WTC11 (cell line): ENCODE results near the gene COL18A1. TPM values are rescaled to one million over a fixed set of nuclear protein-coding genes. Genes with fewer than 3 reads are reported as not detected.

Experiments
- ATAC-seq: fragments of 200-7000 bp; cut with Tn5 transposase; 2 replicates; pipeline ENCODE4 v1.10.0; 2021; ENCODE audit warnings: mild to moderate bottlenecking, moderate library complexity
- CTCF ChIA-PET: fragments of 300-600 bp; sonication (Branson Sonifier 250); formaldehyde crosslinking; loops from one replicate; lab custom pipeline; 2021; ENCODE audit warnings: antibody characterized with exemption; lab: Charles Lee
- POLR2A ChIA-PET: fragments of 350-600 bp; sonication (Branson Sonifier 250); formaldehyde crosslinking; loops from one replicate; lab custom pipeline; 2021; ENCODE audit warnings: antibody characterized with exemption; lab: Charles Lee
- DNase-seq: peaks from one replicate; pipeline ENCODE4 v3.0.0; 2021; ENCODE audit warnings: low spot score
- H3K27ac Mint-ChIP-seq: 2 replicates; pipeline ENCODE4 v1.8.0; 2021; ENCODE audit warnings: mixed read lengths
- H3K27me3 Mint-ChIP-seq: 2 replicates; pipeline ENCODE4 v1.8.0; 2021; ENCODE audit warnings: low read depth, mild to moderate bottlenecking, moderate library complexity, mixed read lengths
- H3K36me3 Mint-ChIP-seq: 2 replicates; pipeline ENCODE4 v1.8.0; 2021; ENCODE audit warnings: mixed read lengths
- H3K4me1 Mint-ChIP-seq: 2 replicates; pipeline ENCODE4 v1.8.0; 2022; ENCODE audit warnings: mixed read lengths
- H3K4me3 Mint-ChIP-seq: 2 replicates; pipeline ENCODE4 v1.8.0; 2021; ENCODE audit warnings: mild to moderate bottlenecking, moderate library complexity, mixed read lengths
- H3K9me3 Mint-ChIP-seq: 2 replicates; pipeline ENCODE4 v1.8.0; 2021; ENCODE audit warnings: mixed read lengths
- CDX4 ChIP-seq: fragments of 250-450 bp; sonication (Bioruptor Pico); IDR thresholded peaks from 2 replicates; pipeline ENCODE4 v1.9.0; 2021; ENCODE audit warnings: moderate library complexity, mild to moderate bottlenecking, inconsistent platforms, borderline replicate concordance
- ELF4 ChIP-seq: sonication (generic); formaldehyde crosslinking; IDR thresholded peaks from 2 replicates; pipeline ENCODE4 v1.8.1; 2022; ENCODE audit warnings: low read depth, mild to moderate bottlenecking, moderate library complexity, missing genetic modification reagents
- ETV6 ChIP-seq: sonication (generic); formaldehyde crosslinking; IDR thresholded peaks from 2 replicates; pipeline ENCODE4 v1.8.1; 2022; ENCODE audit warnings: mild to moderate bottlenecking, missing genetic modification reagents
- FOXJ3 ChIP-seq: sonication (generic); formaldehyde crosslinking; IDR thresholded peaks from 2 replicates; pipeline ENCODE4 v1.9.0; 2021; ENCODE audit warnings: missing genetic modification reagents, mild to moderate bottlenecking, borderline replicate concordance
- FOXP1 ChIP-seq: sonication (generic); formaldehyde crosslinking; IDR thresholded peaks from 2 replicates; pipeline ENCODE4 v1.8.0; 2022; ENCODE audit warnings: missing genetic modification reagents, mild to moderate bottlenecking, moderate library complexity, borderline replicate concordance
- FOXP4 ChIP-seq: sonication (generic); formaldehyde crosslinking; IDR thresholded peaks from 2 replicates; pipeline ENCODE4 v1.8.0; 2022; ENCODE audit warnings: mild to moderate bottlenecking, missing genetic modification reagents
- GTF2I ChIP-seq: fragments of 250-450 bp; sonication (Bioruptor Pico); conservative IDR thresholded peaks from 2 replicates; pipeline ENCODE4 v1.4.0; 2021; ENCODE audit warnings: mild to moderate bottlenecking
- MYBL2 ChIP-seq: sonication (generic); formaldehyde crosslinking; IDR thresholded peaks from 2 replicates; pipeline ENCODE4 v1.8.1; 2023; ENCODE audit warnings: mild to moderate bottlenecking, moderate library complexity, missing genetic modification reagents
- NFATC4 ChIP-seq: fragments of 250-450 bp; sonication (Bioruptor Pico); IDR thresholded peaks from 2 replicates; pipeline ENCODE4 v1.9.0; 2021; ENCODE audit warnings: mild to moderate bottlenecking
- NR3C1 ChIP-seq: sonication (generic); formaldehyde crosslinking; conservative IDR thresholded peaks from 2 replicates; pipeline ENCODE4 v1.8.1; 2023; ENCODE audit warnings: low read depth, mild to moderate bottlenecking, missing genetic modification reagents
- RORB ChIP-seq: fragments of 250-450 bp; sonication (Bioruptor Pico); IDR thresholded peaks from 2 replicates; pipeline ENCODE4 v1.9.0; 2021; ENCODE audit warnings: mild to moderate bottlenecking
- TCF7 ChIP-seq: sonication (generic); formaldehyde crosslinking; IDR thresholded peaks from 2 replicates; pipeline ENCODE4 v1.8.0; 2022; ENCODE audit warnings: mild to moderate bottlenecking, low read depth, missing genetic modification reagents, moderate library complexity
- TEAD1 ChIP-seq: sonication (generic); formaldehyde crosslinking; IDR thresholded peaks from 2 replicates; pipeline ENCODE4 v1.8.0; 2022; ENCODE audit warnings: mild to moderate bottlenecking, missing genetic modification reagents
- ZBTB21 ChIP-seq: sonication (generic); formaldehyde crosslinking; IDR thresholded peaks from 2 replicates; pipeline ENCODE4 v1.8.1; 2023; ENCODE audit warnings: mild to moderate bottlenecking, missing genetic modification reagents, borderline replicate concordance
- ZNF138 ChIP-seq: sonication (generic); formaldehyde crosslinking; conservative IDR thresholded peaks from 2 replicates; pipeline ENCODE4 v1.8.1; 2022; ENCODE audit warnings: mild to moderate bottlenecking, moderate library complexity, missing genetic modification reagents
- ZNF263 ChIP-seq: sonication (generic); formaldehyde crosslinking; IDR thresholded peaks from 2 replicates; pipeline ENCODE4 v1.8.1; 2022; ENCODE audit warnings: low read depth, mild to moderate bottlenecking, moderate library complexity, missing genetic modification reagents
- ZNF423 ChIP-seq: fragments of 250-450 bp; sonication (Bioruptor Pico); IDR thresholded peaks from 2 replicates; pipeline ENCODE4 v2.1.2; 2022; ENCODE audit warnings: mild to moderate bottlenecking, moderate library complexity
- total RNA-seq: library from RNA; stranded (reverse); gene quantifications from 3 replicates; pipeline ENCODE4 v1.2.3, GENCODE V29; 2021
- TF ChIP-seq, protein P1 (sequence below): sonication (generic); formaldehyde crosslinking; IDR thresholded peaks from 2 replicates; pipeline ENCODE4 v1.8.1; 2022; ENCODE audit warnings: mild to moderate bottlenecking, missing genetic modification reagents, moderate library complexity, borderline replicate concordance
- TF ChIP-seq, protein P2 (sequence below): sonication (generic); formaldehyde crosslinking; IDR thresholded peaks from 2 replicates; pipeline ENCODE4 v1.8.1; 2022; ENCODE audit warnings: low read depth, mild to moderate bottlenecking, moderate library complexity, missing genetic modification reagents, borderline replicate concordance
- TF ChIP-seq, protein P3 (sequence below): fragments of 250-450 bp; sonication (Bioruptor Pico); IDR thresholded peaks from 2 replicates; pipeline ENCODE4 v1.9.0; 2021; ENCODE audit warnings: mild to moderate bottlenecking, borderline replicate concordance
- TF ChIP-seq, protein P4 (sequence below): fragments of 200-600 bp; IDR thresholded peaks from 2 replicates; pipeline ENCODE4 v1.8.0; 2022; ENCODE audit warnings: antibody characterized with exemption
- TF ChIP-seq, protein P5 (sequence below): sonication (generic); formaldehyde crosslinking; IDR thresholded peaks from 2 replicates; pipeline ENCODE4 v1.8.0; 2023; ENCODE audit warnings: mild to moderate bottlenecking, missing genetic modification reagents

Gene COL18A1
- total RNA-seq, 1 experiment from 2014 or later, result 231 TPM

DNA sequence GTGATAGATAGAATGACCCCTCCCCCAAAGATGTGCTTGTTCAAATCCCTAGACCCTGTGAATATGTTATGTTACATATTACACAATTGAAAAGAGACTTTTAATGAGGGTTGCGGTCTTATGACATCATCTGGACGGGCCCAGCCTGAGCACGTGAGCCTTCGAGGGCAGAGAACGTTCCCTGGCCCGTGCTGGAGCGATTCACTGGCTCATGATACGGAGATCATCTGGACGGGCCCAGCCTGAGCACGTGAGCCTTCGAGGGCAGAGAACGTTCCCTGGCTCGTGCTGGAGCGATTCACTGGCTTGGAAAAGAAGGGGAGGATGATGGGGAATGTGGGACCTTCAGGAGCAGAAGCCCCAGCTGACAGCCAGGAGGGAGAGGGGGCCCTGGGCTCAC, 34.4 kb upstream of the COL18A1 start:
- H3K36me3 Mint-ChIP-seq, result no peaks in the 10 kb centered on the region
- DNase-seq, result no peak
- peaks cover 22% of the 10 kb centered on the region for H3K4me1 Mint-ChIP-seq
- peaks cover 12% of the 10 kb centered on the region for H3K9me3 Mint-ChIP-seq
- no peak for ATAC-seq
- no peak overlapping the region for H3K4me3 Mint-ChIP-seq
- ChIA-PET POLR2A (no interaction called here), CTCF (no interaction called here)
- H3K27me3 Mint-ChIP-seq, result no peaks in the 10 kb centered on the region; the same call in 1 of the 2 replicates
- H3K27ac Mint-ChIP-seq, result no peak overlapping the region; the same call in 1 of the 2 replicates
- TF ChIP-seq CDX4 (CRISPR knock-in tag) (no peak), TCF7 (CRISPR knock-in tag) (no peak), NFATC4 (CRISPR knock-in tag) (no peak), ZNF138 (CRISPR knock-in tag) (no peak), TEAD1 (CRISPR knock-in tag) (no peak), NR3C1 (CRISPR knock-in tag) (no peak), ZNF263 (no peak), ZBTB21 (CRISPR knock-in tag) (no peak), FOXP1 (CRISPR knock-in tag) (no peak)
- TF ChIP-seq, protein P1, sequence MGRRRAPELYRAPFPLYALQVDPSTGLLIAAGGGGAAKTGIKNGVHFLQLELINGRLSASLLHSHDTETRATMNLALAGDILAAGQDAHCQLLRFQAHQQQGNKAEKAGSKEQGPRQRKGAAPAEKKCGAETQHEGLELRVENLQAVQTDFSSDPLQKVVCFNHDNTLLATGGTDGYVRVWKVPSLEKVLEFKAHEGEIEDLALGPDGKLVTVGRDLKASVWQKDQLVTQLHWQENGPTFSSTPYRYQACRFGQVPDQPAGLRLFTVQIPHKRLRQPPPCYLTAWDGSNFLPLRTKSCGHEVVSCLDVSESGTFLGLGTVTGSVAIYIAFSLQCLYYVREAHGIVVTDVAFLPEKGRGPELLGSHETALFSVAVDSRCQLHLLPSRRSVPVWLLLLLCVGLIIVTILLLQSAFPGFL, result no peak
- TF ChIP-seq, protein P2, sequence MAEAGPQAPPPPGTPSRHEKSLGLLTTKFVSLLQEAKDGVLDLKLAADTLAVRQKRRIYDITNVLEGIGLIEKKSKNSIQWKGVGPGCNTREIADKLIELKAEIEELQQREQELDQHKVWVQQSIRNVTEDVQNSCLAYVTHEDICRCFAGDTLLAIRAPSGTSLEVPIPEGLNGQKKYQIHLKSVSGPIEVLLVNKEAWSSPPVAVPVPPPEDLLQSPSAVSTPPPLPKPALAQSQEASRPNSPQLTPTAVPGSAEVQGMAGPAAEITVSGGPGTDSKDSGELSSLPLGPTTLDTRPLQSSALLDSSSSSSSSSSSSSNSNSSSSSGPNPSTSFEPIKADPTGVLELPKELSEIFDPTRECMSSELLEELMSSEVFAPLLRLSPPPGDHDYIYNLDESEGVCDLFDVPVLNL (CRISPR knock-in tag), result no peak

DNA sequence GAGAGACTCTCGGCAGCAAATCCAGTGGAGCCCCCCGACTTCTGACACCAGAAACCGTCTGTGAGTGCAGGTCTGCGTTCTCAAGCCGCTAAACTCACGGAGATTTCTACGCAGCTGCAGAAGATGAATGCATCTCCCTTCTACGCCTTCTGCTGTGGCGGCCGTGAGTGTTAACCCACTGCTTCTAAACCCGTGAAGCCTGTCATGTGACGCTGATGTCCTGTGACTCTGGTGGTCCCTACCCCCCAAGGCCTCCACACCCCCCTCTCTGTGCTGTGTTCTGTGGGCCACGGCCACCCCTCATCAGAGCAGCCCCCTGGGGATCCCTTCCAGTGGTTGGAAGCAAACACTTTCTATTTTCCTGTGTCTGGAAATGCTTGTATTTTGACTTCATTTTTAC, 33.9 kb upstream of the COL18A1 start:
- Mint-ChIP-seq H3K4me3 (no peak overlapping the region), H3K9me3 (peaks cover 12% of the 10 kb centered on the region), H3K27me3 (no peaks in the 10 kb centered on the region; the same call in 1 of the 2 replicates), H3K36me3 (no peaks in the 10 kb centered on the region), H3K27ac (no peak overlapping the region), H3K4me1 (peaks cover 17% of the 10 kb centered on the region)
- DNase-seq (no peak), ATAC-seq (no peak)
- ChIA-PET CTCF (no interaction called here), POLR2A (interaction anchor here (0.6 kb wide), 1 partner anchor 967 kb away, joined by 3 read pairs; no protein-coding TSS in a partner anchor)
- TF ChIP-seq, protein P3, sequence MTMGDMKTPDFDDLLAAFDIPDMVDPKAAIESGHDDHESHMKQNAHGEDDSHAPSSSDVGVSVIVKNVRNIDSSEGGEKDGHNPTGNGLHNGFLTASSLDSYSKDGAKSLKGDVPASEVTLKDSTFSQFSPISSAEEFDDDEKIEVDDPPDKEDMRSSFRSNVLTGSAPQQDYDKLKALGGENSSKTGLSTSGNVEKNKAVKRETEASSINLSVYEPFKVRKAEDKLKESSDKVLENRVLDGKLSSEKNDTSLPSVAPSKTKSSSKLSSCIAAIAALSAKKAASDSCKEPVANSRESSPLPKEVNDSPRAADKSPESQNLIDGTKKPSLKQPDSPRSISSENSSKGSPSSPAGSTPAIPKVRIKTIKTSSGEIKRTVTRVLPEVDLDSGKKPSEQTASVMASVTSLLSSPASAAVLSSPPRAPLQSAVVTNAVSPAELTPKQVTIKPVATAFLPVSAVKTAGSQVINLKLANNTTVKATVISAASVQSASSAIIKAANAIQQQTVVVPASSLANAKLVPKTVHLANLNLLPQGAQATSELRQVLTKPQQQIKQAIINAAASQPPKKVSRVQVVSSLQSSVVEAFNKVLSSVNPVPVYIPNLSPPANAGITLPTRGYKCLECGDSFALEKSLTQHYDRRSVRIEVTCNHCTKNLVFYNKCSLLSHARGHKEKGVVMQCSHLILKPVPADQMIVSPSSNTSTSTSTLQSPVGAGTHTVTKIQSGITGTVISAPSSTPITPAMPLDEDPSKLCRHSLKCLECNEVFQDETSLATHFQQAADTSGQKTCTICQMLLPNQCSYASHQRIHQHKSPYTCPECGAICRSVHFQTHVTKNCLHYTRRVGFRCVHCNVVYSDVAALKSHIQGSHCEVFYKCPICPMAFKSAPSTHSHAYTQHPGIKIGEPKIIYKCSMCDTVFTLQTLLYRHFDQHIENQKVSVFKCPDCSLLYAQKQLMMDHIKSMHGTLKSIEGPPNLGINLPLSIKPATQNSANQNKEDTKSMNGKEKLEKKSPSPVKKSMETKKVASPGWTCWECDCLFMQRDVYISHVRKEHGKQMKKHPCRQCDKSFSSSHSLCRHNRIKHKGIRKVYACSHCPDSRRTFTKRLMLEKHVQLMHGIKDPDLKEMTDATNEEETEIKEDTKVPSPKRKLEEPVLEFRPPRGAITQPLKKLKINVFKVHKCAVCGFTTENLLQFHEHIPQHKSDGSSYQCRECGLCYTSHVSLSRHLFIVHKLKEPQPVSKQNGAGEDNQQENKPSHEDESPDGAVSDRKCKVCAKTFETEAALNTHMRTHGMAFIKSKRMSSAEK, result no peak
- TF ChIP-seq GTF2I (CRISPR knock-in tag) (no peak), ZNF423 (no peak), MYBL2 (CRISPR knock-in tag) (no peak), ELF4 (CRISPR knock-in tag) (no peak), FOXJ3 (no peak), RORB (CRISPR knock-in tag) (no peak), ETV6 (no peak), TEAD1 (CRISPR knock-in tag) (no peak), FOXP4 (CRISPR knock-in tag) (no peak)
- TF ChIP-seq, protein P4, sequence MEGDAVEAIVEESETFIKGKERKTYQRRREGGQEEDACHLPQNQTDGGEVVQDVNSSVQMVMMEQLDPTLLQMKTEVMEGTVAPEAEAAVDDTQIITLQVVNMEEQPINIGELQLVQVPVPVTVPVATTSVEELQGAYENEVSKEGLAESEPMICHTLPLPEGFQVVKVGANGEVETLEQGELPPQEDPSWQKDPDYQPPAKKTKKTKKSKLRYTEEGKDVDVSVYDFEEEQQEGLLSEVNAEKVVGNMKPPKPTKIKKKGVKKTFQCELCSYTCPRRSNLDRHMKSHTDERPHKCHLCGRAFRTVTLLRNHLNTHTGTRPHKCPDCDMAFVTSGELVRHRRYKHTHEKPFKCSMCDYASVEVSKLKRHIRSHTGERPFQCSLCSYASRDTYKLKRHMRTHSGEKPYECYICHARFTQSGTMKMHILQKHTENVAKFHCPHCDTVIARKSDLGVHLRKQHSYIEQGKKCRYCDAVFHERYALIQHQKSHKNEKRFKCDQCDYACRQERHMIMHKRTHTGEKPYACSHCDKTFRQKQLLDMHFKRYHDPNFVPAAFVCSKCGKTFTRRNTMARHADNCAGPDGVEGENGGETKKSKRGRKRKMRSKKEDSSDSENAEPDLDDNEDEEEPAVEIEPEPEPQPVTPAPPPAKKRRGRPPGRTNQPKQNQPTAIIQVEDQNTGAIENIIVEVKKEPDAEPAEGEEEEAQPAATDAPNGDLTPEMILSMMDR, result no peak
- TF ChIP-seq, protein P5, sequence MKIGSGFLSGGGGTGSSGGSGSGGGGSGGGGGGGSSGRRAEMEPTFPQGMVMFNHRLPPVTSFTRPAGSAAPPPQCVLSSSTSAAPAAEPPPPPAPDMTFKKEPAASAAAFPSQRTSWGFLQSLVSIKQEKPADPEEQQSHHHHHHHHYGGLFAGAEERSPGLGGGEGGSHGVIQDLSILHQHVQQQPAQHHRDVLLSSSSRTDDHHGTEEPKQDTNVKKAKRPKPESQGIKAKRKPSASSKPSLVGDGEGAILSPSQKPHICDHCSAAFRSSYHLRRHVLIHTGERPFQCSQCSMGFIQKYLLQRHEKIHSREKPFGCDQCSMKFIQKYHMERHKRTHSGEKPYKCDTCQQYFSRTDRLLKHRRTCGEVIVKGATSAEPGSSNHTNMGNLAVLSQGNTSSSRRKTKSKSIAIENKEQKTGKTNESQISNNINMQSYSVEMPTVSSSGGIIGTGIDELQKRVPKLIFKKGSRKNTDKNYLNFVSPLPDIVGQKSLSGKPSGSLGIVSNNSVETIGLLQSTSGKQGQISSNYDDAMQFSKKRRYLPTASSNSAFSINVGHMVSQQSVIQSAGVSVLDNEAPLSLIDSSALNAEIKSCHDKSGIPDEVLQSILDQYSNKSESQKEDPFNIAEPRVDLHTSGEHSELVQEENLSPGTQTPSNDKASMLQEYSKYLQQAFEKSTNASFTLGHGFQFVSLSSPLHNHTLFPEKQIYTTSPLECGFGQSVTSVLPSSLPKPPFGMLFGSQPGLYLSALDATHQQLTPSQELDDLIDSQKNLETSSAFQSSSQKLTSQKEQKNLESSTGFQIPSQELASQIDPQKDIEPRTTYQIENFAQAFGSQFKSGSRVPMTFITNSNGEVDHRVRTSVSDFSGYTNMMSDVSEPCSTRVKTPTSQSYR (CRISPR knock-in tag), result no peak
